Astrocyte of the cerebellum (primary cell): ENCODE results near the gene PDK4.

Source experiments
- DNase-seq: peaks from one replicate; pipeline ENCODE4 v3.0.0-alpha.2; 2011; ENCODE audit warnings: low read depth
- H3K4me3 ChIP-seq: 2 replicates; pipeline ENCODE4 v1.5.1; 2011; ENCODE audit warnings: mild to moderate bottlenecking, low read depth, low read length, moderate library complexity
- in situ Hi-C: cut with HindIII; loops from 2 replicates; pipeline ENCODE4 v1.10.0; 2017; ENCODE audit warnings: low sequenced_read_pairs
- TF ChIP-seq, protein P1 (sequence below): IDR thresholded peaks from 2 replicates; pipeline ENCODE4 v1.5.1; 2012; ENCODE audit warnings: low read length, low read depth, moderate library complexity, mild to moderate bottlenecking; ENCODE audit errors: missing control alignments

Gene PDK4

DNA sequence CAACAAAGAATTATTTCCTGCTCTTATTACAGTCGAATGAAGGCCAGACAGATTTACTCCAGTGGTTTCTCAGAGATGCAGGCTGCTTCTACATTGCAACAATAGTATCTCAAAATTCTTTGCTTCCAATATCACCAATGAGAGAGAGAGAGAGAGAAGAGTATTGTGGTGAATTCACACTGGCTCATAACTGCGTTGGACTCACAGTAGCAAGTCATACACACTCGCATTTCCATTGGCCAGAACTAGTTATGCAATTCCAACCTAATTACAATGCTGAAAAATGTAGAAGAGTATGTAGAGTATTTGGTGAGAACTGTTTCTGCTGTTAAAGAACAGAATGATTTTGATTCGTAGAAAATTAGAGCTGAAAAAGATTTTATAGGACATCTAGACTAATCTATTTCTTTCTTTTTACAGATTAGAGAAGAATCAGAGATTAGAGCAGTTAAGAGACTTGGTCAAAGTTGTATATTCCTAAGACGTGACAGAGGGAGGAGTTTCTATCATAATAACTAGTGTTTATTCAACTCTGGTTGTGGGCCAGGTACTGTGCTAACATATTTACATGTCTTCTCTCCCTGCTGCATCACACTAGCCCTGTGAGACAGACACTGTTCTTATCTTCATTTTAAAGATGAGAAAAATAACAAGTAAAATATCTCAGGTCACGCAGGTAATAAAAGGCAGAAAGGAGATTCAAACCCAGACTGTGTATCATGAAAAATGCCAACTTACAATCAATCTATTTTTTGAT lies 34.6 kb upstream of the PDK4 start:
- in situ Hi-C loops = no loop called here
- H3K4me3 ChIP-seq = no peak overlapping the region
- TF ChIP-seq, protein P1, sequence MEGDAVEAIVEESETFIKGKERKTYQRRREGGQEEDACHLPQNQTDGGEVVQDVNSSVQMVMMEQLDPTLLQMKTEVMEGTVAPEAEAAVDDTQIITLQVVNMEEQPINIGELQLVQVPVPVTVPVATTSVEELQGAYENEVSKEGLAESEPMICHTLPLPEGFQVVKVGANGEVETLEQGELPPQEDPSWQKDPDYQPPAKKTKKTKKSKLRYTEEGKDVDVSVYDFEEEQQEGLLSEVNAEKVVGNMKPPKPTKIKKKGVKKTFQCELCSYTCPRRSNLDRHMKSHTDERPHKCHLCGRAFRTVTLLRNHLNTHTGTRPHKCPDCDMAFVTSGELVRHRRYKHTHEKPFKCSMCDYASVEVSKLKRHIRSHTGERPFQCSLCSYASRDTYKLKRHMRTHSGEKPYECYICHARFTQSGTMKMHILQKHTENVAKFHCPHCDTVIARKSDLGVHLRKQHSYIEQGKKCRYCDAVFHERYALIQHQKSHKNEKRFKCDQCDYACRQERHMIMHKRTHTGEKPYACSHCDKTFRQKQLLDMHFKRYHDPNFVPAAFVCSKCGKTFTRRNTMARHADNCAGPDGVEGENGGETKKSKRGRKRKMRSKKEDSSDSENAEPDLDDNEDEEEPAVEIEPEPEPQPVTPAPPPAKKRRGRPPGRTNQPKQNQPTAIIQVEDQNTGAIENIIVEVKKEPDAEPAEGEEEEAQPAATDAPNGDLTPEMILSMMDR = no peak
- no peak for DNase-seq

DNA sequence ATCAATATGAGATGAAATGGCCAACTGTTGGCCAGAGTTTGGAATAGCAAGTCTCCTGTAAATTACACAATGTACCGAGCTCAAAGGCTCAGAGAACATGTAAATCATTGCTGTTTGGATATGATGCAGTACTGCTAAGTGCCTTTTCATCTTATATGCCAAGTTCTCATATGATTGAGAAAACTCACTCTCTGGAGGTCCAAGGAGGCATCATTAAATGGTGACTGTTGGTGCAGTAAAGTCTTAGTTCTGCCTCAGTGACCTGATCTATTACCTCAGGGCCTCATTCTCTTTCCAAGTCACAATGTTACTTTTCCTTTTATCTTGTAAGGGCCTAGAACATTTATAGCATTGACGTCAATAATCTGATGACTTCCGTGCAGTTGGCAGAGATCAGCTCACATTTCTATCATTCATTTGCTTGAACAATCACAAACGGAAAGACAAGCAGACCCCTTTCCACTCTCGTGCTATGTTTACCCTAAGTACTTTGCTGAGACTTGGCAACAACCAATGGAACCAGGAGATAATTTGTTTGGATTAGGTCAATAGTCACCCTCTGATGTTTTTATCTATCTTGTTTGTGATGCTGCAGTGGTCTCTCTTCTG lies 32.6 kb upstream of the PDK4 start:
- TF ChIP-seq, protein P1 = no peak
- no peak for DNase-seq
- no peak overlapping the region for H3K4me3 ChIP-seq
- in situ Hi-C loops = no loop called here

DNA sequence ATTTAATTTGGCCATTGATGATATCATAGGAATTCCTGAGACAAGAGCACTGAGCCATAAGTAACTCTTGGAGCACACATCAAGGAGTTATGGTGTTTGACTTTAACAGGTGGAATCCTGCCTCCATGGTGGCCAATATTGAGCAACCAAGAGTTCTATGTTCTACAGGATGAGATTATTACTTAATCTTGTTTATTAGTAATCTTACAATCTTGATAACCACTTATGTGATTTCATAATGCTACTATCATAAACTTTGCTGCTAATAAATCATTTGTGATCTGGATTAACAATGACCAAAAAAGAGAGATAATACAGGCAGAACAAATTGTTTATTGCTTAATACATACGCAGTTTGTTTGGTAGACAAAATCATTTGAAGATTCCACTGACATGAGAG lies 27.5 kb upstream of the PDK4 start:
- no peak for DNase-seq
- no peak overlapping the region for H3K4me3 ChIP-seq
- TF ChIP-seq, protein P1 = no peak
- in situ Hi-C loops = no loop called here

GRCh38 chr7:95622859-95623258 lies 26.5 kb upstream of the PDK4 start:
- in situ Hi-C loops = no loop called here
- no peak overlapping the region for H3K4me3 ChIP-seq
- no peak for DNase-seq
- TF ChIP-seq, protein P1 = no peak

DNA sequence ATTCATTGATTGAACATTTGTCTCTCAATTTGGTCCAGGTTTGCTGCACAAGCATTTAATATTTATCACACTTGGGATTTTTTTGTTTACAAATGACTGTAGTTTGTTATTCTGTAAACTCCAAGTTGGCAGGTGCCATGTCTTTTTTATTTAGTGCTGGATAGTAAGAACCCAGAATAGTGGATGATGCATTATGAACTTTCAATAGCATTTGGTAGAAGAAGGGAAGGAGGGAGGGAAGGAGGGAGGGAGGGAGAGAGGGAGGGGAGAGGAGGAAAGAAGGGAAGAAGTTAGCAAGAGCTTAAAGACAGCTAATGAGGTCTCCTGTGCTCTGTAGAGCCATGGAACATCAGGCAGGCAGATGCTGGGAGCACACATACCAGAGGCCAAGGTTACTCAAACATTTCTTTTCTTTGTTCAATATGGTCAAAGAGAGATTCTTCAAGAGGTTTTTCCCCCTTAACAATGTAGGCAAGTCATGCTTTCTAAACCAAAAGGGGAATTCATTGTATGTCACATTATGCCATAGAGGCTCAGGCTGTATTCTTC lies 25.8 kb upstream of the PDK4 start:
- DNase-seq = no peak
- TF ChIP-seq, protein P1 = no peak
- no peak overlapping the region for H3K4me3 ChIP-seq
- in situ Hi-C loops = no loop called here

DNA sequence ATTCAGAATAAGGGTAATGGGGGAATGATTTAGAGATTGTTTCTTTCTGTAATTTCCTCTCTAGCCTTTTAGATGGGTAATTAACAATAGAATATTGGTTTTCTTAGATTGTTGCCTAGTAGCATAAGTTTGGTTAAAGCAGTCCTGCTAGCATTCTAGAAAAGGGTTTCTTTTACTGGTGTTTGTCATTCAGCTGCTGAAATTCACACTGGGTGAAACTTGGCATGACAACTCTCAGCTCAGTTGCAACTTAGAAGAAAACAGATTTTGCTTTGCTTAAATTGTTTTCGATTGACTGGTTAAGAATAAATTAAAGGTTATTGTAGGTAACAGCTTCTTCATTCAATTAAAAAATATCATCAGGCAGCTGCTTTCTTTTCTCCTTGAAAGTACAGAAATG lies 25.1 kb upstream of the PDK4 start:
- DNase-seq = no peak
- H3K4me3 ChIP-seq = no peak overlapping the region
- in situ Hi-C loops = no loop called here

More for the DNA sequence above, 25.1 kb upstream of the PDK4 start:
- TF ChIP-seq, protein P1 = no peak
